ES-I3 (cell line): Measurements from ENCODE around the gene MRAP2.
"Not testable (repeated sequence)": the region's sequence is repeated elsewhere in the genome, so short reads cannot be mapped to it uniquely, and the experiment has no call there.

Experiments
- H3K36me3 ChIP-seq: 2 replicates; pipeline ENCODE4 v1.6.1; 2013; ENCODE audit warnings: mild to moderate bottlenecking, low read length, control low read depth, moderate library complexity; ENCODE audit not compliant: insufficient read depth
- H3K4me1 ChIP-seq: 2 replicates; pipeline ENCODE4 v1.6.1; 2013; ENCODE audit warnings: mild to moderate bottlenecking, control low read depth, low read length; ENCODE audit not compliant: insufficient read depth
- H3K9ac ChIP-seq: 2 replicates; pipeline ENCODE4 v1.6.1; 2013; ENCODE audit warnings: low read depth, mild to moderate bottlenecking, low read length, moderate library complexity
- H3K9me3 ChIP-seq: 2 replicates; pipeline ENCODE4 v1.6.1; 2013; ENCODE audit warnings: mild to moderate bottlenecking, low read length, moderate library complexity; ENCODE audit not compliant: control insufficient read depth, insufficient read depth

Gene MRAP2

GRCh38 chr6:84050408-84050807 is 16.8 kb downstream of the MRAP2 start:
- H3K9me3 ChIP-seq, result no peaks in the 10 kb centered on the region
- H3K36me3 ChIP-seq, result no peaks in the 10 kb centered on the region
- H3K9ac ChIP-seq, result no peak overlapping the region
- H3K4me1 ChIP-seq, result peaks cover 7% of the 10 kb centered on the region

DNA sequence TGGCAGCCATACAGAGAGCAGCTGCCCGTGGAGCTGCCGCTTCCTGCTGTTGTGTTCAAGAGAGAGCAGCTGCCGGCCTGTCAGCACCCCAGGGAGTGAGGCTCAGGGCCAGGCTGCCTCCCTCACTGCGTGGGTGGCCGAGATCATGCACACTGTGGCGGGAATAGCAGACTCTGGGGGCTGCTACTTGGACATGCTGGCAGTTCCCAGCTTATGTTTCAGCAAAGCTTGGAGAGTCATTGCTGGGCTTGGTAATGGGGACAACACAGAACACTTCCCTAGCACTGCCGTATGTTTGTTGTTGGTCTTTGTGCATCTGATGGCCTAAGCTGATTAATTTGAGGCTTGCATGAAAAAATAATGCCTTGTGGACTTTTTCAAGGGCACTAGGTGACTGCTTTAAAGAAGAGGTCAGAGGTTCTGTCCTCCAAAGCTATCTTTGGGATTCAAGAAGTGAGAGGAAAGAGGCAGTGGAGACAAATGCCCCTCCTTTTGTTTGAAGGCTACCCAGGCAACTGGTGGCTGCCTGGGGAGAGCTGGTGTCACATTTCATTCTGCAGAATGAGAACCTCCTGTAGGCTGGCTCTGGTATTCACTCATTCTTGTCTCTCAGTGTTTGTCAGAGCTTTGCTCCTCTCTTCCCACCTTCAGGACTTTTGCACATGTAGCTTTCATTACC is 18.8 kb downstream of the MRAP2 start:
- Histone ChIP-seq H3K9me3 (no peaks in the 10 kb centered on the region), H3K4me1 (peaks cover 7% of the 10 kb centered on the region), H3K36me3 (no peaks in the 10 kb centered on the region), H3K9ac (peak overlapping the region; percentile 4; the same call in 1 of the 2 replicates)

DNA sequence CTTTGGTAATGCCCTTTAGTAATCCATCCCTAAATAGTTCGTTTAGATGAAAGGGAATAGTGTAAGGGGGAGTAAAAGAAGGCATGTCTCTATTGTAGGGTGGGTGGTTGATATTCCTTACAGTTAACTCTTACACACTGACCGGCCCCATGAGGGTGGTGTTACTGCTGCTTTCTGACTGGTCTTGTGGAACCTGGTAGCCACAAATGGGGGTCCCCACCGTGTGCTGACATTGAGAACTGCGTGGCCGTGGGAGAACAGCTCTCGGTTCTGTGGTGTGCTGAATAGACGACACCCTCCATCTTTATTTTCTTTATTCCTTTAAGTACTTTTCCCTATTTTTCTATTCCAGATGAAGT is 19.3 kb downstream of the MRAP2 start:
- peaks cover 7% of the 10 kb centered on the region for H3K4me1 ChIP-seq
- H3K9me3 ChIP-seq, result no peaks in the 10 kb centered on the region
- no peaks in the 10 kb centered on the region for H3K36me3 ChIP-seq
- no peak overlapping the region for H3K9ac ChIP-seq

DNA sequence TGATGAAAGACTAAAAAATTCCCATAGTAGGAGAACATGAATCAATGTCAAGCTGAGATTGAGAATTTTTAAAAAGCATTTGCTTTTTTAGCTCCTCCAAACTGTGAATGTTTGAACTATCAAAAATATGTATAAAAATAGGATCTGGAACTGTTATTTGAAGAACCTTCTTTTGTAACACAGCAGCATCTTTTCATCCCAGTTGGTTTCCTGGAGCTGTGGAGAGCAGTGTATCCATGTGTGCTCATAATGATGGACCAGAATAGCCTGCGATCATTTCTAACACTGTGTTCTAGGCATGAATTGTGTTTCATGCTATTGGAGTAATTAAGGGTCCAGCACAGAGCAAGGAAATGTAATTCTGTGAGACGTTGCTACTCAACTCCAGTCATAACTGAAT is 22.1 kb downstream of the MRAP2 start:
- no peak overlapping the region for H3K9ac ChIP-seq
- H3K36me3 ChIP-seq, result no peaks in the 10 kb centered on the region
- peaks cover 9% of the 10 kb centered on the region for H3K4me1 ChIP-seq
- no peaks in the 10 kb centered on the region for H3K9me3 ChIP-seq

DNA sequence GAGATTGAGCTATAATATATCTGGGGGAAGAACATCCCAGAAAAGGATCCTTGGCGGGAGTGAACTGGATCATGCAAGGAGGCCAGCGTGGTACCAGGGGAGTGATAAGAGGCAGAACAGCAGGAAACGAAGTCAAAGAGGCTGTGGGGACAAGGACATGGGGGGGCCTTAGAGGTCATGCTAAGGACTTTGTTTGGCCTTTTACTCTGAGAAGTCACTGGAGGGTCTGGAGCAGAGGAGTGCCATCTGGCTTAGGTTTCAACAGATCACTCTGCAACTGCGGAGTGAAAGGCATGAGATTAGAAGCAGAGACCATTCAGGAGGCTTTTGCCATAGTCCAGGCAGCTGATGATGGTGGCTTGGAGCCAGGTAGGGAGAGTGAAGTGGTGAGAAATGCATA is 24.3 kb downstream of the MRAP2 start:
- Histone ChIP-seq H3K36me3 (no peaks in the 10 kb centered on the region), H3K4me1 (peaks cover 12% of the 10 kb centered on the region; the same call in 1 of the 2 replicates), H3K9me3 (no peaks in the 10 kb centered on the region), H3K9ac (no peak overlapping the region)

DNA sequence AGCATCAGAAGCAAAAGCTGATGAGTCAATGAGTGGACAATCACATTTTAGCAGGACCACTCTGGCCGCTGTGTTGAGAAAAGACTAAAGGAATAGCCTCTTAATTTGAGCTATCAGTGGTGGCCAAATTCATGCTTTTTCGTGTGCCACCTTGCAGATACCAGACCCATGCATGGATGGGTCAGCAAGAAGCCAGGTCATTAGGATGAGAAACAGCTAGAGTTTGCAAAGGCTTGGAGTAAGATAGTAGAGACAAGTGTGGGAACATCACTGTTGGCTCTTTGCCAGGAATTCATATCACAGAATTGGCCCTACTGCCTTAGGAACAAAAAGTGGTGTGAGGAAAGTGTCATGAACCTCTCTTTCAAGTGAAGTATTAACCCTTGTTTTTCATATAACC is 25.5 kb downstream of the MRAP2 start:
- Histone ChIP-seq H3K4me1 (peaks cover 9% of the 10 kb centered on the region; the same call in 1 of the 2 replicates), H3K9ac (no peak overlapping the region), H3K36me3 (no peaks in the 10 kb centered on the region)

DNA sequence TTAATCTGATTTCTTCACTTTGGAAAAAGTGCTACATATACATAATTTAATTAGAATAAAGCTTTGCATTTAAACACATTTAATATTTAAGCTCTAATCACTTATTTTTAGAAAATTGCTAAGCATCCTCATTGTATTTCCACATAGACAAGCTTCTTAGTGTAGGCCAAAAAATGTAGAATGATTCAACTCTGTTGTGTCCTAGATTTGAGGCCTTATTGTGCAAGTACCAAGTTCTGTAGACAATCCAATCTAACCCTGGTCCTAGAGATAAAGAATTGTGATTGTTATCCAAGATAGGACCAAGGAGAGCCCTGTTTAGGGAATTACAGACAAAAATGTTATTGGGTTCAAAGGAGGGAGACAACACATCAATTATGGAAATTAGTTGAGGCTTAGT is 27.6 kb downstream of the MRAP2 start:
- Histone ChIP-seq H3K9me3 (no peaks in the 10 kb centered on the region), H3K9ac (no peak overlapping the region)

More for the DNA sequence above, 25.5 kb downstream of the MRAP2 start:
- no peaks in the 10 kb centered on the region for H3K9me3 ChIP-seq

DNA sequence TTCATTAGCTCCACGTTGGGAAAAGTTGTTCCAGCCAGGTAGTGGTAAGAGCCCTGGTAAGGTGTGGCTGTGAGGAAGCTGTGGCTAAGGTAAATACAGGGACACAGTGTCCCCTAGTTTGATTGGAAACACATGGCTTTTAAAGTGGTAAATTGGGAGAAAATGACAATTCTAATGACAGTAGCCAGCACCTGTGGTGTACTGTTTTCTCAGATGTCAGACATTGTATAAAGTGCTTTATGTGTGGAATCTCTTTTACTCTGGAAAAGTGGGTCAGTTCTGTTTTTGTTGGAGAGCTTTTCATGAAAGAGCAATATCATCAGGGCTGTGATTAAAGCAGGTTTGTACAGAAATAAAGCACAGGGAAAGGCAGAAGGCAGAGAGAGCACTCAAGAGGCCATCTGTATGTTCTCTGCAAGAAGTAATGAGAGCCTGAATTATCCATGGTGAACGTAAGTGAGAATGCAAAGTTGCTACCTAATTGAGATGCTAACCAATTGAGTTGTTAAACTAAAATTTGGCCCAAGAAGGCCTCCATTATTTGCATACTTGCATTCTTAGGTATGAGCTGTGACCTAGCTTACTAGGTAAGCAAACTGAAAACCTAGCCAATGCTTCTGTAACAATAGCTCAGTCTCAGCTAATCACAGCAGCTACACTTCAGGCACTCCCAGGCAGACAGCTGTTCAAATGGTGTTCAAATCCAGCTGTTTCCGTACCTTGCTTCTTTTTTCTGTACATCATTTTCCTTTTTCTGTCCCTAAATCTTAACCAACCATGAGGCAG is 28.2 kb downstream of the MRAP2 start:
- Histone ChIP-seq H3K9me3 (no peaks in the 10 kb centered on the region), H3K36me3 (no peaks in the 10 kb centered on the region), H3K9ac (no peak overlapping the region), H3K4me1 (peaks cover 9% of the 10 kb centered on the region; the same call in 1 of the 2 replicates)

More for the DNA sequence above, 27.6 kb downstream of the MRAP2 start:
- no peaks in the 10 kb centered on the region for H3K36me3 ChIP-seq
- peaks cover 9% of the 10 kb centered on the region; the same call in 1 of the 2 replicates for H3K4me1 ChIP-seq

DNA sequence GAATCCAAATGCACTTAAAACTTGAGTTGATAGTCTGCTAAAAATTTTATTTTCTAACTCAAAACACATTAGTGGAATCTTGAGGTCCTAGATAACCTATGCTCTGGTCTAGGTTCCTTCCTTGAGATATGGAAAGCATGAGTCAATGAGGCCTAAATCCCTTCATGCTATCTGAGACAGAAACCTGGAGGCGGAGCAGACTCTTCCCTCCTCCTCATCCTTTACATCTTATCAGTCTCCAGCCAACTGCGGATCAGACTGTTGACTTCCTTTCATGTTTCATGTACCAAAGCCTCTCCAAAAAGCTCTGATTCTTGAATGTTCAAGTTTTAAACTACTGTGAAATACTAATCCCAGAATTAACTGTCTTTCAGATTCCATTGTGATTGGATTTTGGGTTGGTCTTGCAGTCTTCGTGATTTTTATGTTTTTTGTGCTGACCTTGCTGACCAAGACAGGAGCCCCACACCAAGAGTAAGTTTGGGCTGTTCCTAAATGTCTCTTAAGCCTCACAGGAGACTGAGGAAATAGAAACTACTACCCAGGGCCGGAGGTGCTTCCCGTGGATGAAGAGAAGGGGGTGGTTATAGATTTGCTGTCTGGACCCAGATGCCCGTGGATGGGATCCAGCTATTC is 29.1 kb downstream of the MRAP2 start:
- H3K9me3 ChIP-seq, result no peaks in the 10 kb centered on the region
- H3K9ac ChIP-seq, result no peak overlapping the region

DNA sequence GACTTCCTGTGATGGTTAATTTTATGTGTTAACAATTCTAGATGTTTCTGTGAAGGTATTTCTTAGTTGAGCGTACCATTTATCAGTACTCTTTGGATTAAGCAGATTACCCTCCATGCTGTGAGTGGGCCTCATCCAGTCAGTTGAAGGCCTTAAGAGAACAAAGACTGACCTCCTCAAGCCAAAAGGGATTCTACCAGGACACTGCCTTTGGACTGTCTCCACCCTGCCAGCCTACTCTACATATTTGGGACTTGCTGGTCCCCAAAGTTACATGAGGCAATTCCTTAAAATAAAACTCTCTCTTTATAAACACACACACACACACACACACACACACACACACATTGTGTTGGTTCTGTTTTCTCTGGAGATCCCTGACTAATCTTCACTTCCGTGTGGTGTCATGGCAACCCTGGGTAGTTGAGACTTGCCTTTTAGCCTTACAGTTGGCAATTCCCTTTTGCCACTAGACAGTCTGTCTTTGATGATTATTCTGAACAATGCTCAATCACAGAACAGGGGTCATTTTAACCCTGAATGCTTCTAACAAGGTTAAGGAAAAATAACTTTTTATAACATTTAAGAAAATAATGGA is 32.2 kb downstream of the MRAP2 start:
- no peaks in the 10 kb centered on the region for H3K36me3 ChIP-seq
- H3K9me3 ChIP-seq, result no peaks in the 10 kb centered on the region; the same call in 1 of the 2 replicates
- no peak overlapping the region for H3K9ac ChIP-seq
- H3K4me1 ChIP-seq, result peaks cover 7% of the 10 kb centered on the region; the same call in 1 of the 2 replicates

More for the DNA sequence above, 29.1 kb downstream of the MRAP2 start:
- Histone ChIP-seq H3K4me1 (peaks cover 9% of the 10 kb centered on the region; the same call in 1 of the 2 replicates), H3K36me3 (no peaks in the 10 kb centered on the region)

DNA sequence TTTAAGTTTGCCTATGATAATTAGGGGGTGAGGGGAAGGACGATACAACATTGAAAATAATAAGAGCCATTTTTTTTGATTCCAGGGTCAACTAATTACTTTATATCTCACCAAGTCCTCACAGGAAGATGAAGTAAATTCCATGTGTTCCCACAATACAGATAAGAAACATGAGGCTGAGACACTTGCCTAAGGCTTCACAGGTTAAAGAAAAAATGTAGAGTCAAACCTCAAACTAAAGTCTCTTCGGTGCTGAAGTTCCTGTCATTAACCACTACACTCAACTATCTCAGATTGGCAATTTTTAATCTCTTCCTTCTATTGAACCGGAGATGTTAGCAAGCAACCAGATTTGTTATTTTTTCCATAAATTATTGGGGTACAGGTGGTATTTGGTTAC is 33.0 kb downstream of the MRAP2 start:
- Histone ChIP-seq H3K4me1 (peaks cover 3% of the 10 kb centered on the region; the same call in 1 of the 2 replicates), H3K36me3 (no peaks in the 10 kb centered on the region), H3K9me3 (no peaks in the 10 kb centered on the region; the same call in 1 of the 2 replicates), H3K9ac (no peak overlapping the region)

DNA sequence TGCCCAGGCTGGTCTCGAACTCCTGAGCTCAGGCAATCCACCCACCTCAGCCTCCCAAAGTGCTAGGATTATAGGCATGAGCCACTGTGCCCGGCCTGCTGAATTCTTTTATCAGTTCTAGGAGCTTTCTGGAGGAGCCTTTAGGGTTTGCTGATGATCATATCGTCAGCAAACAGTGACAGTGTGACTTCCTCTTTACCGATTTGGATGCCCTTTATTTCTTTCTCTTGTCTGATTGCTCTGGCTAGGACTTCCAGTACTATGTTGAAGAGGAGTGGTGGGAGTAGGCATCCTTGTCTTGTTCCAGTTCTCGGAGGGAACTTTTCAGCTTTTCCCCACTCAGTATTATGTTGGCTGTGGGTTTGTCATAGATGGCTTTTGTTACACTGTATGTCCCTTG is 35.3 kb downstream of the MRAP2 start:
- H3K4me1 ChIP-seq, H3K9ac ChIP-seq, H3K36me3 ChIP-seq, H3K9me3 ChIP-seq: not testable (repeated sequence)

- no peaks in the 10 kb centered on the region; the same call in 1 of the 2 replicates for H3K4me1 ChIP-seq
- no peaks in the 10 kb centered on the region; the same call in 1 of the 2 replicates for H3K9me3 ChIP-seq
- no peak overlapping the region for H3K9ac ChIP-seq
- H3K36me3 ChIP-seq, result no peaks in the 10 kb centered on the region
Measured at GRCh38 chr6:84072442-84072997, 38.9 kb downstream of the MRAP2 start.
